GM19238 (cell line): ENCODE results near the gene CCDC187.

ENCODE experiments used
- DNase-seq: peaks from one replicate; pipeline ENCODE4 v3.0.0; 2011; ENCODE audit warnings: low spot score; ENCODE audit not compliant: insufficient read length

Gene CCDC187

DNA sequence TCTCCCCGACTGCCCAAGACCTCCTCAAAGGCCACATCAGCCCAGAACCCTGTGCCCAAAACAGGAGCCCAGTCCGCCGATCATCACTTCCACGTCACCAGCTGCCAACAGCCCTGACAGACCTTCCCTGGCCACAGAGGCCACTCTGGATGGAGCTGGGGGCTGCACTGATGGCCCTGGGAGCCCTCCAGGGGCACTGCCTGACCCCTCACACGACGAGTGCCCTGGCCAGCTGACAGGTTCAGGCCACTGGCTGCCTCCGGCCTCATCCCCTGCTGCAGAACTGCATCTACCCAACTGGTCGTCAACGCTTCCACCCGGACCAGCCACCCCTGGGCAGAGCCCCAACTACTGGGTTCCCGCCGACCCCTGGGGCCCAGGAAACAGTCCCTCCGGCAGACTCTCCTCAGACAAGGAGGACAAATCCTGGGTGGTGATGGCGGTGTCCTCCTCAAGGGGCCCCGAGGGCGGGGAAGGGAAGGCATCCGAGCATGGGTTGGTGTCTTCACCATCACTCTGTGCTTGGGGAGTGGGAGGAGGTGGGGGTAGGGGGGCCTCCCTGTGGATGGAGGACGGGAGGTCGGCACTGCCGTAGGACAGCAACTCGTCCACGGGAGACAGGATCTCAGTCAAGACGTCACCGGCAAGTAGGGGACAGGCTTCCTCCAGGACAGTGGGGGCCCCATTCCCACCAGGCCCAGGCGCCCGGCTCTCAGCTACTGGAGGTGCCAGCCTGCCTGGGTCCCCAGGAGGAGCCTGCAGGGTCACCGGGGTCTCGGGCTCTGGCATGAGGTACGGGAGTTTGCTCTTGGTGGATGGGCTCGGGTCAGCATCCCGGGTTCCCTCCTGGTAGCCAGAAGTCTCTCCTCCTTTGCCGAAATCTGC, 50.4 kb downstream of the CCDC187 start:
- DNase-seq, result no peak

DNA sequence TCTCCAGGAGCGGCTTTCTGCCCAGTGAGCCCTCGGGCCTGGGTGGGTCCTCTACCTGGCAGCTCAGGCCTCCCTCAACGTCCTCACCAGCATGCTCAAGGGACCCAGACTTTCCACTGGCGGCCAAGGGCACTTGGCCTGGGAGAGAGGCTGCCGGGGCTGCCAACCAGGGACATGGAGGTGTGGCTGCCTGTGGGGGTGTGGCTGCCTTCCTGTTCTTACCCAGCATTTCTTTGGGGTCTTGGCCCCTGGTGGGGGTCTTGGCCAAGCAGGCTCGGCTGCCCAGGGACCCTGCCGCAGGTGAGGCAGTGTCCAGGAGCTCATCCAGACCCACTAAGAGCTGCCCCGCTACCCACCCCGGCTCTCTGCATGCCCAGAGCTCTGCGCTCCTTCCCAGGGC, 51.0 kb downstream of the CCDC187 start:
- DNase-seq, result no peak

DNA sequence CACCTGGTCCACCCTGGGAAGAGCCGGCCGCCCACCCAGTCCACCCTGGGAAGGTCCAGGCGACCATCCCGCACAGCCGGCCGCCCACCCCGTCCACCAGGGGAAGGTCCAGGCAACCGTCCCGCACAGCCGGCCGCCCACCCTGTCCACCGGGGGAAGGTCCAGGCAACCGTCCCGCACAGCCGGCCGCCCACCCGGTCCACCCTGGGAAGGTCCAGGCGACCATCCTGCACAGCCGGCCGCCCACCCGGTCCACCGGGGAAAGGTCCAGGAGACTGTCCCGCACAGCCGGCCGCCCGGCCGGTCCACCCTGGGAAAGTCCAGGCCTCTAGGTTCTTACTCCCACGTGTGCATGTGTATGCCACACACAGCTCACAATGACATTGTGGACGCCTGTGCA, 51.6 kb downstream of the CCDC187 start:
- no peak for DNase-seq

DNA sequence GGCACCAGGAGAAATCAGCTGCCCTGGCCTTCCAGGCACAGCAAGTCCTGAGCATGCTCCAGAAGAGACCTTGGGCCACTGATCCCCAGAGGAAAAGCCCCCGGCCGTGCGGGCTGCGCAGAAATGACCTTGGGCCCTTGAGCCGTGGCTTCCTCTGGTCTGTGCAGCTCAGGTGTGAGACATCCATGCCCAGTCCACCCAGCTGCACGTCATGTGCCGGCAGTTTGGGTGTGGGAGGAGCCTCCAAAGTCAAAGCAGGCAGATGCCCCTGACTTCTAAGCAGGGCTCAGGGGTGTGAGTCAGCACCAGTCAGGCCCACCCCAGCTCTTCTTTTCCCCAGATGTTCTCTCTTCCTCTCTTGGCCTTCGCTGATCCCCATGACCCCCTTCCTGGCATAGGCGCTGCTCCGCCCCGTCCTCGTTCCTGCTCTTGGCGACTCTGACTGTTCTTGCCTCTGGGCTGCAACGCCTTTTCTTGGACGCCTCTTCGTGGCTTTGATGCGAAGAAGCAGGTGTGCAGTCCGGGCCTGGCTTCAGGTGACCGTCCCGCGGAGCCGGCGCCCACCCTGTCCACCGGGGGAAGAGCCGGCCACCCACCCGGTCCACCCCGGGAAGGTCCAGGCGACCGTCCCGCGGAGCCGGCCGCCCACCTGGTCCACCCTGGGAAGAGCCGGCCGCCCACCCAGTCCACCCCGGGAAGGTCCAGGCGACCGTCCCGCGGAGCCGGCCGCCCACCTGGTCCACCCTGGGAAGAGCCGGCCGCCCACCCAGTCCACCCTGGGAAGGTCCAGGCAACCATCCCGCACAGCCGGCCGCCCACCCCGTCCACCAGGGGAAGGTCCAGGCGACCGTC, 52.4 kb downstream of the CCDC187 start:
- DNase-seq, result no peak

DNA sequence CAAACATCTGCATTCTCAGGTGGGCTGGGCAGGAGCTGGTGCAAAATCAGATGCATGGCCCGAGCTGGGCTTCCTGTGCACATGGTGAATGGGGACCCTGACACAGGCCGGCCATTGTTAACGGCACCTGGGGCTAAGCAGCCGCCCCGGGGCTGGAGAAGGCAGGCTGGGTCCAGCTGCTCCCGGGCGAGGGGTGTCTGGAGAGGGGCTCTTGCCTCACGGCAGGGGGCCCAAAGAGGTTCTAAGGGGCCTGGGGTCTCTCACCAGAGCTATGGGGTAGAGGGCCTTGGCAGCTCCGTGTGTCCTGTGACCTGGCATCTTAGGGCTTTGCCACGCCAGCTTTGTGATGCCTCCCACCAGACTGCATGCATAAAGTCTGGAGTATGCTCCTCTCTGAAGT, 53.2 kb downstream of the CCDC187 start:
- no peak for DNase-seq

DNA sequence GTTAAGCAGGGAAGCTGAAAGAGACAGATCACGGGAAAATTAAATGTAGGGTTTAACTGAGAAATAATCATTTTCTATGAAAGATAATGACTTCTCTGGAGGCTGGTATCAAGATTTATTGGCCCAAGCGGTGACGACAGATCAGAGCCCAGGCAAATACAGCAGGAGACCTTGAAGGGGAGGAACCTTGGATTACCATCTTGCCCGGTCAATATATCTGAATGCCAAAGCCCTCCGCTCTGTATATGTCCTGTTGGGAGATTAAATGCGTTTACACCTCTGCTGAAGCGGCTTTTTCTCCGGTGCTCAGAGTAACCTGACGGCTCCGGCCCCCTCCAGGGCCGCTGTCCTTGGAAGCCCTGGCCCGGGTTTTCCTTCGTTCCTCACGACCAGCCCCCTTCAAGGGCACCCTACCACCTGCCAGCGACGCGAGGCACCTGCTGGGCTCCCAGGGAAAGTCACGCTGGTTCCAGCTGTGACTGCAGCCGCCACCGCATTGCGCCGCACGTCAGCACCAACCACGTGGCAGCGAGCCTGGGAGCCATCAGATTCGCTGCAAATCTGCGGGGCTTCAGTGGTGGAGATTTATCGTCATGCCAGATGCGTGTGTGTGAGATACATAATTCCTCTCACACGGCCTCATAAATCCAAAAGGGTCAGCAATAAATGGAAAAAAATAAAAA, 53.9 kb downstream of the CCDC187 start:
- DNase-seq, result no peak

DNA sequence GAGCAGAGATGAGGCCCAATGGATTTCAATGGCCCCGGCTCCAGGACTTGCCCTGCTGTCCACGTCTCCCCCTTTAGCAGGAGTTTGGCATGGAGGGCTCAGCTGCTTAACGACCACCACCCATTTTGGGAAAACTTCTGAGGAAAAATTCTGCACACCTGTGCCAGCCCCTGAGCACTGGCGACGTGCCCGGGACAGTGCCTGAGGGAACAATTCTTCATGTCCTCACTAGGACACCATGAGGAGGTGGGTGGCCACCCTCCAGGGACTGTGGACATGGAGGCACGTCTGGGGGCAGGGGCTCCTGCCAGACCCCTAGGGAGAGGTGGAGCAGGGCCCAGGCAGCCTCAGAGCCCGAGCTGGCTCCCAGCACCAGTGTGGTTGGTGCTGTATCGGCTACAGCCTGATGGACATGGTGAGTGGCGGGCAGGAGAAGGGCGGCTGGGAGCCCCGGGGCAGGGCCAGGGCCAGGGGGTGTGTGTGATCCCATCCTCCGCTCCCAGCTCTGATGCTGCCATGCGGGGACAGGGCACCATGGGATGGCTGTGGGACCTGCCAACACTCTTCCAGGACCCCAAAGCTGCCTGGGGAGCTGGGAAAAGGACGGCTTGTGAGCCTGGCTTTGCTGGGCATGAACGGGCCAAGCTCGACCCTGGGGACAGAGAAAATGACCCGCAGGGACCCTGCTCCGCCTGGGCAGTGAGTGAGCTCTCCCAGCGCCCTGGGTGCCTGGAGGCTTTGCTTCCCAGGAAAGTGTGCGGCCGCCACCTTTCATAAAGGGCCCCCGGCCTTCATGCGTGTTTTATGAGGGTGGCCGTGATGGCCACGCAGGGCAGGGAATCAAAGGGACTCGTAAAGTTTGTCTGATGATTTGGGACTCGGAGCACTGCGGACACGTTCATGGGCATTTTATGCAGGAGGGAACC, 54.7 kb downstream of the CCDC187 start:
- no peak for DNase-seq

DNA sequence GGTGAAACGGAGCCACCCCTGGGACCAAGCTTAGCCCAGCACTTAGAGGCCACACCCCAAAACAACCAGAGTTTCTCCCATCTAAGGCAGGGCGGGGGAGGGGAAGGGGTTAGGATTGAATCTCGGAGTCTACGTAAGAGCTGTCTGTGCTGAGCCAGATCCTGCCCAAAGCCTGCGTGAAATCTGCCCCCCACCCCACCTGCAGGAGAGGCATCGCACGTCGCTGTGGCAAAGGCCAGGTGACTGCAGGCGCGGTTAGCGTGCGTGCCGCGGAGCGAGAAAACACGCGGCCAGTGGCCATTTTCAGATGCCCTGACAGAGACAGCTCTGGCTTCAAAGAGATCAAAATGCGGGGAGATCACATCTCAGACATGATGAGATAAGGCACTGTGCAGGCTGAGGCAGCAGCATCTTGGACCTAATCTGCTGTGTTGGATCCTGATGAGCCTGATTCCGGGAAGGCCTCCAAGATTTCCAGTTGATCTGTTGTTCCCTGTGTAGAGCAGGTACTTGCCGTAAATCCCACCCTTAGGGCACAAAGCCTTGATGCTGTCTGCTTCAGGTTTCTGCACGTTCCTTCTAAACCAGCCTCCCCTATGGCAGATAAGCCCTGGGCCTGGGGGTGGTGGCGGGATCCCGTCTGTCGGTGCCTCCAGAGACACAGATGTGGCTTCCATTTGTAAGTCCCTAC, 55.8 kb downstream of the CCDC187 start:
- DNase-seq, result no peak

DNA sequence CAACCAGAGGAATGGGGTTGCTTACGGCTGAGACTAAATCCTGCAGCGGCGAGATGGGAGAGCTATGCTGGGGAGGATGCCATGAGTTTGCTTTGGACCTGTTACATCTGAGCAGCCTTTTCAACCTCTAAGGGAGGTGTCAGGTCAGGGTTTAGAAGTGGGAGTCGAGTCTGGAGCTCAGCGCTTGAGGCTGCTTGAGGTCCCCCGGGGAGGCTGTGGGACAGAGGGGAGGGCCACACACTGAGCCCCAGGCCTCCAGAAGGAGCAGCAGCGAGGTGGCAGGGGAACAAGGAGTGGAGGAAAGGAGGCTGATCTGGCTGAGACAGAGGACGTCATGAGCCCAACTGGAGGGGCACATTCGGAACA, 56.4 kb downstream of the CCDC187 start:
- DNase-seq, result no peak

DNA sequence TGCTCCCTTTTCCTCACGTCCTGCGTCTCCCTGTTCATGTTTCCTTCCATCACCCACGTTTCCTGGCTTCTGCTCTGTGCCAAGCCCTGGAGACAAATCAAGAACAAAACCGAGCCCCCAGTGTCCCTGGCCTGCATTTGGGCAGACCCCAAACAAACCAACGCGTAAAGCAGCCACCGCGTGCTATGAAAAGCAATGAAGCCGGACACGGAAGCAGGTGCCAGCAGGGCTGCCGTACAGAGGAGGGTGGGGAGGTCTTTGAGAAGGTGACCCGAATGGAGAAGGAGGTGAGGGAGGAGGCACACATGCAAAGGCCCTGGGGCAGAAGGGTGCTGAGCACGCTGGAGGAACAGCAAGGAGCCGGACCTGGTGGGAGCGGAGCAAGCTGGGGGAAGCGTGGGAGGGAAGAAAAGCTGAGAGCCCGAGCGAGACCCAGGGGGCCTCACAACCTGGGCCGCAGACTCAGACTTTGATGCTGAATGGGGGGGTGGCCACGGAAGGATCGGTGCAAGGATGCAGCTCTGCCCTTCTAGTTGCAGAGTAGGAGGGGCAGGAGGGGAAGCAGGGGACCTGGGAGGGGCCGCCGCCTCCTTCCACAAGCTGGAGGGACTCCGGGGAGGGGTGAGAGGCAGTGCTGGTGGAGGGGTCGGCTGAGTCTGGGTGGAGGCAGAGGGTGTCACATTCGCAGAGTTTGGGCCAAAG, 56.9 kb downstream of the CCDC187 start:
- no peak for DNase-seq

DNA sequence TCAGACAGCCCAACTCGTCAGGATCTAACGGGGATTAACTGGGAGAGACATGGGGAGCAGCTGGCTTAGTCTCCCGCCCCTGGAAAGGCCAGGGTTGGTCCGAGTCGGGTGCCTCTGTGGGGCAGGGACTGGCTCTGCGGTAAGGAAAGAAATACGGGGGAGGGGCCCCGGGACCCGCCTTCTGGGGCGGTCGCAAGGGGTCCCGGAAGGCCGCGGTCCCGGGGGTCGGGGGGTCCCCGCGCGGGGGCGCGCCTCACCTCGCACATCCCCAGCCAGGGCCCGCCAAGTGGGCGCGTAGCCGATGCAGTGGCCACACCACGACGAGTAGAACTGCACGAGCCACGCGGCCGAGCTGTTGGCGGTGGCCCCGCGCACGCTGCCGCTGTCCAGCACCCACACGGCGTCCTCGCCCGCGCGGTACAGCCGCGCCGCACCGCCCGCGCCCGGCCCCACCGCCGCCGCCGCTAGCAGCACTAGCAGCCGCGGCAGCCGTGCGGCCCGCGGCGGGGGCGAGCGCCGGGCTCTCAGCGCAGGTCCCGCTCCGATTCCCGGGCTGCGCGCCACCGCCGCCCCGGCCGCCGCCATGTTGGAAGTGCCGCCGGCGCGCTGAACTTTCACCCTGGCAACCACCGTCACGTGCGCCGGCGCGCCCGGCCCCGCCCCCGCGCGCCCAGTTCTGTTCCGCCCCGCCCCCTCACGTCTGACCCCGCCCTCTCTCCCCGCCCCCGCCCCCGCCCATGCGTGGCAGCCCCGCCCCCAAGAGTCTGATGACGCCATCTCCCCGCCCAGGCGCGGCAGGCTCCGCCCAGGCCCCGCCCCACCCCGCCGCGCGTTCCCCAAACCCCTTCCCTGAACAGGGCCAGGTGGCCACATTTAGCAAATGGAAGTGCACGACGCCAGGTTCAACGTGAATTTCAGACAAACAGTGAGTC, 58.4 kb downstream of the CCDC187 start, which contains the start of gene QSOX2:
QSOX2 (minus strand) TSS at position 594 of the 932 bp plus-strand sequence; CDS start at position 585, 9 bp downstream.
- DNase-seq, result peak; percentile 88

DNA sequence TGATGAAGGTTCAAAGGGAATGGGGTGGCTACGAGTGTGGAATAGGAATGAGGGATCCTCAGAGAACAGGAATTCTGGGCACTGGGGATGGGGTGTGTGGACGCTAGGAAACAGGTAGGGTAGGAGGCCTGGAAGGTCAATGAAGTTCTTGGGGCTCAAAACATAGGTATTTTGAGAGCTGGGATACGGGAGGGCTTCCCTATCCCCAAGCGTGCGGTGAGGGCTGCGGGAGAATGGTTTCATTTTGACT, 59.0 kb downstream of the CCDC187 start:
- DNase-seq, result no peak

DNA sequence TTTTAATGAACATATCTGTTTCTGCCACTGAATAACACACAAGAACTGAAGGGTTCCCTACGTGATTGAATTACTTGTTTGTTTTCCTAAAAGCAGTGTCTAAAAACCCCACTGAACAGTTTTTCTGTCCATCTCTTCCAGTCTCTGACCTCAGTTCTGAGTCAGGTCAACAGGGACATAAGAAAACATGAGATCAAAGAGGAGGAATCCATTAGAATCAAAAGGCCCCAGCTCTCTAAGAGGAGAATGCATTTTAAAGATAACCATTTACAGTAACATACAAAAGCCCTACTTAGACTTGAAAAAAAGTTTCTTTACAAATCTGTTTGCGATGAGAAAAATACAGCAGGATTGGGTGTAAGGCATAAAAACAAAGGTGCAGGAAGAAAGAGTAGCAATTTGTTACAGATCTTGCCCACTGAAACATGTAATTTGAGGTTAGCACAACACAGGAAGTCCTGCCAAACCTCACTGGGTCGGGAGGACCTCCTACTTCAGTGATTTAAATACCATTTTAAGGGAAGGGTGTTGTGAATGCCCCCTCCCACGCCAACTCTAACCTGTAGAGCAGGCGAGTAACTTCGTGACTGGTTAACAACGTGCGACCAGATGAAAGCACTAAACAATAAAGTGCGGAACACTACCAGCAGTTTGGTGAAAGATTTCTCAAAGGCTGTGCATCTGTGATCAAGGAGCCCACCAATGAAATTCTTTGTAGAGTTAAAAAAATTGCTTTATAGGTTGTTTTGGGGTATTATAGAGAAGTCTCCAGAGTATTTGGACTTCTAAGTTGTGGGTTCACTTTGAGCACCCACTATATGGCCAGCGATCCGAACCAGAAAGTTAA, 59.5 kb downstream of the CCDC187 start:
- peak; percentile 66 for DNase-seq

DNA sequence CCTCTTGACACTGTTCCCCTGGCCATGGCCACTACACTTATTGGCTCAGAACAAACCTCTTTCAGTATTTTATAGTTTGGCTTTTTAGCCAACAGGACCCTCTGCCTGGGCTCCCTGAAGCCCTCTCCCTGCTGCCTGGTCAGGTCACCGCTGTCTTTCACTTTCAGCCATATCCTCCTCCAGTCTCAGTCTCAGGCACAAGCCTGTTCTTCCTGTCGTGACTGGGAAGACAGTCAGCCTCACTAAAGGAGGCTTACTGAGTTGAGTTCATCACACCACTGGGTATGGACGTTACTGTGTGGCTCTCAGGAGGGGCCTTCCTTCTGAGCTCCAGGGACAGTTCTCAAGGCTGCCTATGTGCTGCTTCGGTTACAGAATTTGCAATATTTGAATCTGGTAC, 60.3 kb downstream of the CCDC187 start:
- DNase-seq, result no peak

DNA sequence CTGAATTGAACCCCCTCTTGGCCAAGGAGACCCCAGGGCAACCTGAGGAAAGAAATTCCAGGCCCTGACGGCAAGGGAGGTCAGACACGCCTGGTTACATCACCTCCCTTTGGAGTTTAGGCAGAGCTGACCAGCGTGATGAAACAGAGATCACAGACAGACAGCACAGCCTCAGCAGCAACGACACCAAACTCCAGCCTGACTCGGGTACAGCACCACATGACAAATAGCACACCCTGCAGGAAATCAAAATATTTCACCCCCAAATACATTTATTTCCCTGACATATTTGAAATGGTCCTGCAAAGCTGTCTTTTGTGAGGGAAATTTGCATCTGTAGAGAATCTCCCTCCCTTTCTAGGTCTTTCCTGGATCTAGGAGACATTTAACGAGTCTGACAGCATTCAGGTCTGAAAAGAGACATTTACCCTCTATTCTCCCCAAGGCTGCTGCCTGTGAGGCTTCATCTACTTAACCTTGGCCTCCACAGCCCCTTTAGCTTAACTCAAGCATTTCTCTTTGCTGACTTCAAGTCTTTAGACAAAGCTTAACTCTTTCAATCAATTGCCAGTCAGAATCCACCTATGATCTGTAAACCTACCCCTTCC, 60.9 kb downstream of the CCDC187 start:
- no peak for DNase-seq

DNA sequence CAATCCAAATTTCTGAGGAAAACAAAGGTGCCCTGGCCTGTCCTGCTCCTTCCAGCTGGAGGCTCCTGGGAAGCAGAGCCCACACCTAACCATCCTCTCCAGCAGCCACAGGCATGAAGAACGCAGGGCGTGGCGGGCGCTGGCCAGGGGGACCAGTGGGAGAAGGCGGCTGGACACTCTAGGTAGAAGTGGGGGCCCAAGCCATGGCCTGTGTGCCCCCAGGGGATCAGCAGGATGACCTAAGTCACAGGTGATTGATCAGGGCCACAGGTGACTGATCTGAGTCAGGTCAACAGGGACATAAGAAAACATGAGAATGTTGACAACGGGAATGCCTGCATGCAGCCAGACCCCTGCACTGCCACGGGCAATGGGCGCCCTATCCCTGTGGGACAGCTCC, 61.6 kb downstream of the CCDC187 start:
- DNase-seq, result no peak

DNA sequence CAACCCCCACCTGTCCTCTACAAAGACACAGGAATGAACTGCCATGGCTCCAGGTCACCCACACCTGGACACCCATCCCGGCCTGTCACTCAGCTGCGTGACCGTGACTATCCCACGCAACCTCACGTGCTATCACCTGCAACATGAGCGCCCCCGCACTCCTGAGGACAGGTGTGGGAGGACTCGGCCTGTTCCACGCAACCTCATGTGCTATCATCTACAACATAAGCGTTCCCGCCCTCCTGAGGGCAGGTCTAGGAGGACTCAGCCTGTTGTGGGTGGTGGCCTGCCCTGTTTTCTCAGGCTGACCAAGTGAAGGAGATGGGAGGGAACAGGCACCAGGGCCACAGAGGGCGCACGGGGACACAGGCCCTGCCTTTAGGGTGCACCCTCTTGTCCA, 62.4 kb downstream of the CCDC187 start:
- no peak for DNase-seq
